Hepatocyte (in vitro differentiated cells): ENCODE results near the gene OPCML. TPM values are rescaled to one million over a fixed set of nuclear protein-coding genes. Genes with fewer than 3 reads are reported as not detected.

ENCODE experiments used
- DNase-seq: peaks from one replicate; pipeline ENCODE4 v3.0.0-alpha.2; 2016; ENCODE audit warnings: low spot score
- H2AFZ ChIP-seq: fragments of 200-600 bp; sonication (generic); 2 replicates; pipeline ENCODE4 v1.6.0; 2016; ENCODE audit warnings: antibody characterized with exemption, mild to moderate bottlenecking
- H3K27ac ChIP-seq: fragments of 200-600 bp; sonication (generic); 2 replicates; pipeline ENCODE4 v1.5.1; 2016; ENCODE audit warnings: mild to moderate bottlenecking
- H3K27me3 ChIP-seq: fragments of 200-600 bp; sonication (generic); 2 replicates; pipeline ENCODE4 v1.6.1; 2016
- H3K36me3 ChIP-seq: fragments of 200-600 bp; sonication (generic); replicated peaks from 2 replicates; pipeline ENCODE4 v1.5.1; 2016; ENCODE audit warnings: low read depth; ENCODE audit not compliant: insufficient read depth
- H3K4me1 ChIP-seq: fragments of 200-600 bp; sonication (generic); 2 replicates; pipeline ENCODE4 v1.5.1; 2016; ENCODE audit warnings: mild to moderate bottlenecking, moderate library complexity; ENCODE audit not compliant: insufficient read depth
- H3K4me2 ChIP-seq: fragments of 200-600 bp; sonication (generic); 2 replicates; pipeline ENCODE4 v1.6.0; 2016
- H3K4me3 ChIP-seq: fragments of 200-600 bp; sonication (generic); 2 replicates; pipeline ENCODE4 v1.5.1; 2016; ENCODE audit warnings: mild to moderate bottlenecking
- H3K79me2 ChIP-seq: fragments of 200-600 bp; sonication (generic); 2 replicates; pipeline ENCODE4 v1.6.0; 2017; ENCODE audit warnings: mild to moderate bottlenecking
- H3K9me2 ChIP-seq: fragments of 200-600 bp; sonication (generic); replicated peaks from 2 replicates; pipeline ENCODE4 v1.6.0; 2017; ENCODE audit warnings: mild to moderate bottlenecking; ENCODE audit not compliant: insufficient read depth
- H3K9me3 ChIP-seq: fragments of 200-600 bp; sonication (generic); 2 replicates; pipeline ENCODE4 v1.5.1; 2016; ENCODE audit warnings: low read depth, mild to moderate bottlenecking
- H4K20me1 ChIP-seq: fragments of 200-600 bp; sonication (generic); 2 replicates; pipeline ENCODE4 v1.6.0; 2016; ENCODE audit warnings: mild to moderate bottlenecking; ENCODE audit not compliant: insufficient read depth, poor library complexity, severe bottlenecking
- CTCF ChIP-seq: fragments of 200-600 bp; sonication (generic); IDR thresholded peaks from 2 replicates; pipeline ENCODE4 v1.5.1; 2016; ENCODE audit warnings: antibody characterized with exemption, mild to moderate bottlenecking; ENCODE audit not compliant: poor library complexity
- EZH2 ChIP-seq: fragments of 200-600 bp; sonication (generic); IDR thresholded peaks from 2 replicates; pipeline ENCODE4 v1.6.1; 2016; ENCODE audit warnings: antibody characterized with exemption, mild to moderate bottlenecking, borderline replicate concordance
- EZH2phosphoT487 ChIP-seq: fragments of 200-600 bp; sonication (generic); IDR thresholded peaks from one replicate; pipeline ENCODE4 v1.6.1; 2018; ENCODE audit warnings: antibody characterized with exemption, mild to moderate bottlenecking, low read depth, moderate library complexity; ENCODE audit not compliant: unreplicated experiment, severe bottlenecking
- WGBS: methylation state at CpG from one replicate; pipeline ENCODE4 v1.1.6; 2016; ENCODE audit warnings: low lambda C conversion rate; ENCODE audit errors: missing lambda C conversion rate; 5-methylcytosine and 5-hydroxymethylcytosine counted together
- polyA plus RNA-seq: library from polyadenylated mRNA; unstranded; fragments of >200 nt; fragmentation: Nextera tagmentation; extraction: Ambion mirVana; gene quantifications from 2 replicates; pipeline ENCODE4 v1.2.1, GENCODE V29; 2016
- total RNA-seq: library from RNA; depleted of rRNA; stranded (reverse); fragments of >200 nt; gene quantifications from 2 replicates; pipeline ENCODE4 v1.2.3, GENCODE V29; 2014

The OPCML gene
- total and polyA plus RNA-seq, 2 experiments from 2014 or later: 0.37 to 0.98 TPM

- H3K9me3 ChIP-seq: no peaks in the 10 kb centered on the region
- WGBS: 82% methylated on average over 5 of the region's 5 CpGs
Observed at GRCh38 chr11:133305208-133305956, 226.9 kb downstream of the OPCML start.

GRCh38 chr11:133303262-133303661, 229.0 kb downstream of the OPCML start:
- Histone ChIP-seq H3K27ac (no peak overlapping the region), H3K4me3 (no peak overlapping the region), H3K4me2 (no peak overlapping the region), H3K27me3 (no peaks in the 10 kb centered on the region), H3K79me2 (no peaks in the 10 kb centered on the region), H3K9me3 (no peaks in the 10 kb centered on the region), H3K36me3 (no peaks in the 10 kb centered on the region), H2AFZ (no peak overlapping the region), H3K9me2 (no peaks in the 10 kb centered on the region), H3K4me1 (no peaks in the 10 kb centered on the region), H4K20me1 (no peaks in the 10 kb centered on the region)
- WGBS: 88% methylated on average over 5 of the region's 5 CpGs
- TF ChIP-seq CTCF (no peak), EZH2phosphoT487 (no peak), EZH2 (no peak)
- no peak for DNase-seq

More at GRCh38 chr11:133305208-133305956, 226.9 kb downstream of the OPCML start:
- no peaks in the 10 kb centered on the region for H4K20me1 ChIP-seq
- H3K9me2 ChIP-seq: no peaks in the 10 kb centered on the region
- H3K27ac ChIP-seq: no peak overlapping the region
- no peak for DNase-seq
- H3K4me3 ChIP-seq: no peak overlapping the region
- no peaks in the 10 kb centered on the region for H3K27me3 ChIP-seq
- H3K79me2 ChIP-seq: no peaks in the 10 kb centered on the region
- H3K4me2 ChIP-seq: no peak overlapping the region
- TF ChIP-seq EZH2: no peak
- TF ChIP-seq EZH2phosphoT487: no peak
- no peak for TF ChIP-seq CTCF
- H3K4me1 ChIP-seq: no peaks in the 10 kb centered on the region
- no peak overlapping the region for H2AFZ ChIP-seq
- no peaks in the 10 kb centered on the region for H3K36me3 ChIP-seq

GRCh38 chr11:133302056-133302455, 230.2 kb downstream of the OPCML start:
- DNase-seq: no peak
- H3K4me3 ChIP-seq: no peak overlapping the region
- H3K9me3 ChIP-seq: no peaks in the 10 kb centered on the region
- H3K9me2 ChIP-seq: no peaks in the 10 kb centered on the region
- no peak overlapping the region for H3K27ac ChIP-seq
- no peak overlapping the region for H2AFZ ChIP-seq
- H3K36me3 ChIP-seq: no peaks in the 10 kb centered on the region
- no peaks in the 10 kb centered on the region for H3K4me1 ChIP-seq
- peaks cover 3% of the 10 kb centered on the region for H3K27me3 ChIP-seq
- H3K4me2 ChIP-seq: no peak overlapping the region
- 44% methylated on average over 3 of the region's 3 CpGs for WGBS
- H4K20me1 ChIP-seq: no peaks in the 10 kb centered on the region
- no peaks in the 10 kb centered on the region for H3K79me2 ChIP-seq
- TF ChIP-seq EZH2 (no peak), CTCF (no peak), EZH2phosphoT487 (no peak)
